Nephron (organoid): Measurements from ENCODE around the gene CKMT2.

Experiments used
- H3K27ac Mint-ChIP-seq, 3 experiments: 2 replicates each; pipeline ENCODE4 v1.8.0; 2020; ENCODE audit warnings: mixed read lengths in 3 of 3, mild to moderate bottlenecking in 2 of 3, moderate library complexity in 1 of 3
- H3K27me3 Mint-ChIP-seq: 2 replicates; pipeline ENCODE4 v1.8.0; 2021; ENCODE audit warnings: low read depth, mild to moderate bottlenecking, moderate library complexity, mixed read lengths
- H3K36me3 Mint-ChIP-seq: 2 replicates; pipeline ENCODE4 v1.8.0; 2020; ENCODE audit warnings: low read depth, mixed read lengths
- H3K4me1 Mint-ChIP-seq: 2 replicates; pipeline ENCODE4 v1.8.0; 2020; ENCODE audit warnings: mixed read lengths
- H3K4me3 Mint-ChIP-seq, 3 experiments: 2 replicates each; pipeline ENCODE4 v1.8.0; 2020; ENCODE audit warnings: mild to moderate bottlenecking in 3 of 3, mixed read lengths in 3 of 3, moderate library complexity in 2 of 3
- H3K9me3 Mint-ChIP-seq: 2 replicates; pipeline ENCODE4 v1.8.0; 2020; ENCODE audit warnings: mixed read lengths
- CTCF ChIP-seq, 3 experiments: fragments of 200-600 bp; sonication (generic); IDR thresholded peaks; one replicate each; pipeline ENCODE4 v1.5.0; 2021; ENCODE audit warnings: antibody characterized with exemption in 3 of 3; ENCODE audit not compliant: unreplicated experiment in 3 of 3

The CKMT2 gene

GRCh38 chr5:81302596-81302995 is 69.5 kb downstream of the CKMT2 start:
- H3K9me3 Mint-ChIP-seq = no peaks in the 10 kb centered on the region
- peaks cover 8% of the 10 kb centered on the region for H3K36me3 Mint-ChIP-seq
- H3K27me3 Mint-ChIP-seq = no peaks in the 10 kb centered on the region
- H3K27ac Mint-ChIP-seq = peak overlapping the region in 2 of 3 experiments; percentile 97
- H3K4me3 Mint-ChIP-seq = peak overlapping the region; percentile 91 to 95 (median 92)
- peaks cover 31% of the 10 kb centered on the region for H3K4me1 Mint-ChIP-seq
- no peak for TF ChIP-seq CTCF (IDR thresholded peaks at IDR 0.05; ENCODE audit: unreplicated experiment in 3 of 3)

DNA sequence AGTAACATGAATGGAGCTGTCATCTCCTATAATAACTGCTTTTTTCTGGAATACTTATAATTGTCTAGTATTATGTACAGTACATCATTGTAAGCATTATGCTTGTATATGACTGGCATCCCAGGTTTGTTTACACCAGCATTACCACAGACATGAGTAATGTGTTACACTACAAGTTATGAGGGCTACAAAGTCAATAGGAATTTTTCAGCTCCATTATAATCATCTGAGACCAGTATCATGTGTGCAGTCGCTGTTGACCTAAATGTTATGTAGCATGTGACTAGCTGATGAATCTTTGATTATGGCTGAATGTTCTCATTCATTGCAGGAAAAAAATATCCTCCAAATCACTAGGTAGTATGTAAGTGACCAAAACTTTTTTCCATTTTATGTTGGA is 70.4 kb downstream of the CKMT2 start:
- Mint-ChIP-seq H3K4me1 (peaks cover 26% of the 10 kb centered on the region), H3K36me3 (peaks cover 7% of the 10 kb centered on the region), H3K27me3 (no peaks in the 10 kb centered on the region), H3K9me3 (no peaks in the 10 kb centered on the region), H3K27ac (peak overlapping the region; percentile 46 to 86 (median 63)), H3K4me3 (peak overlapping the region; percentile 66 to 95 (median 85))
- no peak for TF ChIP-seq CTCF (IDR thresholded peaks at IDR 0.05; ENCODE audit: unreplicated experiment in 3 of 3)

DNA sequence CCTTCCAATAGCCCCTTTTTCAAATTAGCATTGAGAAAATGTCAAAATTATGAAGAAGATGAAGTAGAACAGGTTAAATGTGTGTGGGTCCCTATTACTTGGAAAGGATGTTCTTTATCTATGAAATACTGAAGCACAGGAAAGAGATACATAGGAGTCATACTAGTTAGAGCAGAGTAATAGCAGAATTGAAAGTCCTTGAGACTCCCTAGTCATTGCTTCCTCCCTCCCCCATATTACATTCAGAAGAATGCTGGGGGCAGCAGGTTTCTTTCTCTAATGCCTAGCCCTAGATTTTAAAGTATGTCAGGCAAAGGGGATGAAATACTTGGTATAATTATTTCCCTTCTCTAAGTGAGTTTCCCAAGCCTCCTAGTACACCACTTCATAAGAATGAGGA is 72.7 kb downstream of the CKMT2 start:
- Mint-ChIP-seq H3K36me3 (peaks cover 21% of the 10 kb centered on the region), H3K9me3 (no peaks in the 10 kb centered on the region), H3K4me3 (peak overlapping the region in 1 of 3 experiments; percentile 23), H3K27me3 (no peaks in the 10 kb centered on the region), H3K4me1 (peaks cover 10% of the 10 kb centered on the region), H3K27ac (peak overlapping the region in 2 of 3 experiments; percentile 53 to 78)
- TF ChIP-seq CTCF (IDR thresholded peaks at IDR 0.05; ENCODE audit: unreplicated experiment in 3 of 3) = no peak

DNA sequence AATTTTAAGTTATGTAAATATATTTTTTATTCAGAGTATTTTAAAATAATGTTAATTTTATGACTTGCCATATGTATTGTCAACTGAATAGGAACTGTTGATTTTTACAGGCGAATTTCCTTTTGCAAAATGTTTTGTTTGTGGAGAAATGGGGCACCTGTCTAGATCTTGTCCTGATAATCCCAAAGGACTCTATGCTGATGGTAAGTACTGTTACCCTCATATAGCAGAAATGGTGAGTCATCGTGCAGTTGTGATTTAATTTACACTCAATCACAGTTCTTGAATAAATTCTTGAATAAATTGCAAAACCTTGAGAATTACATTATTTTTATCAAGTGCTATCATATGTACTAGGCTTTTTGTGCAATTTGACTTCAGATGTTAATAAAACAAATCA is 75.7 kb downstream of the CKMT2 start:
- peaks cover 40% of the 10 kb centered on the region for H3K36me3 Mint-ChIP-seq
- H3K9me3 Mint-ChIP-seq = no peaks in the 10 kb centered on the region
- H3K4me1 Mint-ChIP-seq = no peaks in the 10 kb centered on the region
- no peak for TF ChIP-seq CTCF (IDR thresholded peaks at IDR 0.05; ENCODE audit: unreplicated experiment in 3 of 3)
- H3K27me3 Mint-ChIP-seq = no peaks in the 10 kb centered on the region
- H3K27ac Mint-ChIP-seq = no peak overlapping the region
- no peak overlapping the region for H3K4me3 Mint-ChIP-seq

- peaks cover 41% of the 10 kb centered on the region for H3K36me3 Mint-ChIP-seq
- no peaks in the 10 kb centered on the region for H3K4me1 Mint-ChIP-seq
- H3K27ac Mint-ChIP-seq = no peak overlapping the region
- no peaks in the 10 kb centered on the region for H3K9me3 Mint-ChIP-seq
- TF ChIP-seq CTCF (IDR thresholded peaks at IDR 0.05; ENCODE audit: unreplicated experiment in 3 of 3) = no peak
- H3K4me3 Mint-ChIP-seq = no peak overlapping the region
- H3K27me3 Mint-ChIP-seq = no peaks in the 10 kb centered on the region
Observed at GRCh38 chr5:81310402-81311063, 77.4 kb downstream of the CKMT2 start.

DNA sequence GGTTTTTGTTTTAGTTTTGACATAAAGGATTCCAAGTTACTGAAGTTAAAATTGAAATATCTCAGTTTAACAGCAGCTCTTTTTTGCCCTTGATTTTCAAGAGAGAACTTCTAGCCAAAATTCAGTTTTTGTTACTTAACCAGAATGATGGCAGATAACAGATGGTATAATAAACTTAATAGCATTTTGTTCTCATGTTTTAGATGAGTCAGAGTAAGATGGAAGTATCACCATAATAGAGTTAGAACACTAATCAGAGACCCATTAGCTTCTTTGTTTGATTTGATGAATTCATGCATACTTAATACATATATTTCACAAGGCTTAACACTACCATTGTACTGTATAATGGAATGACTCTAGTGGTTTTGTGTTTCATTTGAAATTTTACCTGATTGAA is 80.2 kb downstream of the CKMT2 start:
- H3K4me1 Mint-ChIP-seq = no peaks in the 10 kb centered on the region
- H3K4me3 Mint-ChIP-seq = no peak overlapping the region
- H3K36me3 Mint-ChIP-seq = peaks cover 41% of the 10 kb centered on the region
- TF ChIP-seq CTCF (IDR thresholded peaks at IDR 0.05; ENCODE audit: unreplicated experiment in 3 of 3) = no peak
- peaks cover 3% of the 10 kb centered on the region for H3K9me3 Mint-ChIP-seq
- H3K27ac Mint-ChIP-seq = no peak overlapping the region
- peaks cover 4% of the 10 kb centered on the region for H3K27me3 Mint-ChIP-seq
